GM23248 (cell line): ENCODE data around the gene ABCC10. TPM values are rescaled to one million over a fixed set of nuclear protein-coding genes. Genes with fewer than 3 reads are reported as not detected.
"Not testable (repeated sequence)": the region's sequence is repeated elsewhere in the genome, so short reads cannot be mapped to it uniquely, and the experiment has no call there.

Experiments used
- DNase-seq: peaks from one replicate; pipeline ENCODE4 v3.0.0-alpha.2; 2015
- H2AFZ ChIP-seq: fragments of 200-600 bp; sonication (generic); 2 replicates; pipeline ENCODE4 v1.6.1; 2016; ENCODE audit warnings: antibody characterized with exemption
- H3F3A ChIP-seq: fragments of 200-600 bp; sonication (generic); 2 replicates; pipeline ENCODE4 v1.6.1; 2016; ENCODE audit warnings: mild to moderate bottlenecking, antibody characterized with exemption, mixed run types; ENCODE audit not compliant: insufficient read depth
- H3K27ac ChIP-seq: fragments of 200-600 bp; sonication (generic); 2 replicates; pipeline ENCODE4 v1.5.1; 2016; ENCODE audit warnings: mild to moderate bottlenecking
- H3K27me3 ChIP-seq: fragments of 200-600 bp; sonication (generic); replicated peaks from 2 replicates; pipeline ENCODE4 v1.6.1; 2016; ENCODE audit warnings: mild to moderate bottlenecking; ENCODE audit not compliant: insufficient read depth
- H3K36me3 ChIP-seq: fragments of 200-600 bp; sonication (generic); 2 replicates; pipeline ENCODE4 v1.6.1; 2016; ENCODE audit warnings: low read depth, mild to moderate bottlenecking
- H3K4me1 ChIP-seq: fragments of 200-600 bp; sonication (generic); 2 replicates; pipeline ENCODE4 v1.6.1; 2016; ENCODE audit warnings: mild to moderate bottlenecking; ENCODE audit not compliant: insufficient read depth
- H3K4me2 ChIP-seq: fragments of 200-600 bp; sonication (generic); one replicate; pipeline ENCODE4 v1.6.1; 2016; ENCODE audit warnings: mild to moderate bottlenecking; ENCODE audit not compliant: unreplicated experiment
- H3K4me3 ChIP-seq: fragments of 200-600 bp; sonication (generic); 2 replicates; pipeline ENCODE4 v1.5.1; 2016; ENCODE audit warnings: mild to moderate bottlenecking
- H3K79me2 ChIP-seq: fragments of 200-600 bp; sonication (generic); 2 replicates; pipeline ENCODE4 v1.6.1; 2016; ENCODE audit warnings: mild to moderate bottlenecking; ENCODE audit not compliant: insufficient read depth
- H3K9ac ChIP-seq: fragments of 200-600 bp; sonication (generic); 2 replicates; pipeline ENCODE4 v1.6.1; 2016; ENCODE audit warnings: mild to moderate bottlenecking
- H3K9me2 ChIP-seq: fragments of 200-600 bp; sonication (generic); 2 replicates; pipeline ENCODE4 v1.6.1; 2016; ENCODE audit warnings: mixed run types, mild to moderate bottlenecking, moderate library complexity; ENCODE audit not compliant: insufficient read depth
- H3K9me3 ChIP-seq: fragments of 200-600 bp; sonication (generic); one replicate; pipeline ENCODE4 v1.6.1; 2017; ENCODE audit warnings: low read depth
- H4K20me1 ChIP-seq: fragments of 200-600 bp; sonication (generic); 2 replicates; pipeline ENCODE4 v1.6.0; 2016; ENCODE audit not compliant: insufficient read depth
- EZH2 ChIP-seq: fragments of 200-600 bp; sonication (generic); IDR thresholded peaks from 2 replicates; pipeline ENCODE4 v1.6.1; 2018; ENCODE audit warnings: antibody characterized with exemption, mild to moderate bottlenecking; ENCODE audit not compliant: insufficient read depth, poor library complexity, severe bottlenecking
- EZH2phosphoT487 ChIP-seq: fragments of 200-600 bp; sonication (generic); IDR thresholded peaks from 2 replicates; pipeline ENCODE4 v1.6.1; 2018; ENCODE audit warnings: antibody characterized with exemption, moderate library complexity, mild to moderate bottlenecking, low read depth; ENCODE audit not compliant: insufficient read depth
- WGBS, 2 experiments: methylation state at CpG; one replicate each; pipeline ENCODE4 v1.1.6; 2015 to 2017; ENCODE audit warnings: low lambda C conversion rate in 2 of 2, low coverage in 1 of 2; ENCODE audit errors: missing lambda C conversion rate in 2 of 2; 5-methylcytosine and 5-hydroxymethylcytosine counted together
- in situ Hi-C: fragments of 300-500 bp; cut with MboI; formaldehyde crosslinking; loops from 2 replicates; pipeline ENCODE4 v1.15.0; 2020
- polyA plus RNA-seq: library from polyadenylated mRNA; unstranded; fragments of >200 nt; fragmentation: Nextera tagmentation; extraction: Ambion mirVana; gene quantifications from 2 replicates; pipeline ENCODE4 v1.2.1, GENCODE V29; 2016
- total RNA-seq: library from RNA; depleted of rRNA; stranded (reverse); fragments of >200 nt; shearing (Covaris generic); gene quantifications from 2 replicates; pipeline ENCODE4 v1.2.3, GENCODE V29; 2014

ABCC10 gene
- total and polyA plus RNA-seq, 2 experiments from 2014 or later = 20.0 to 21.3 TPM

GRCh38 chr6:43495409-43495941 lies 68.1 kb downstream of the ABCC10 start:
- Histone ChIP-seq H2AFZ (no peak overlapping the region), H3K4me1 (peaks cover 59% of the 10 kb centered on the region), H3K9ac (no peak overlapping the region), H3K4me3 (no peak overlapping the region), H3K4me2 (no peak overlapping the region), H3K9me3 (no peaks in the 10 kb centered on the region), H3F3A (peaks cover 19% of the 10 kb centered on the region), H3K79me2 (peaks cover 38% of the 10 kb centered on the region), H3K36me3 (peaks cover 18% of the 10 kb centered on the region), H3K27ac (no peak overlapping the region), H3K27me3 (no peaks in the 10 kb centered on the region), H3K9me2 (no peaks in the 10 kb centered on the region), H4K20me1 (no peaks in the 10 kb centered on the region)
- in situ Hi-C loops = no loop called here
- 96 to 97% methylated on average over 4 of the region's 4 CpGs for WGBS, 2 experiments
- DNase-seq = peak; percentile 46
- no peak for TF ChIP-seq EZH2

- Histone ChIP-seq H3F3A (peaks cover 19% of the 10 kb centered on the region), H3K9me3 (no peaks in the 10 kb centered on the region), H3K4me1 (peaks cover 56% of the 10 kb centered on the region), H3K4me2 (peak overlapping the region; percentile 28), H3K9me2 (no peaks in the 10 kb centered on the region), H3K36me3 (peaks cover 18% of the 10 kb centered on the region), H3K9ac (peak overlapping the region; percentile 41; the same call in 1 of the 2 replicates), H2AFZ (no peak overlapping the region), H4K20me1 (no peaks in the 10 kb centered on the region), H3K4me3 (no peak overlapping the region), H3K79me2 (peaks cover 38% of the 10 kb centered on the region), H3K27me3 (no peaks in the 10 kb centered on the region), H3K27ac (peak overlapping the region; percentile 37)
- WGBS, 2 experiments = 45 to 46% methylated on average over 14 to 18 of the region's 18 CpGs
- TF ChIP-seq EZH2phosphoT487 (no peak), EZH2 (no peak)
- peak; percentile 86 for DNase-seq
- in situ Hi-C loops = no loop called here
Observed at GRCh38 chr6:43496370-43497128, 69.2 kb downstream of the ABCC10 start.

- Histone ChIP-seq H3F3A (peaks cover 19% of the 10 kb centered on the region), H3K4me1 (peaks cover 51% of the 10 kb centered on the region), H3K79me2 (peaks cover 38% of the 10 kb centered on the region), H3K27me3 (no peaks in the 10 kb centered on the region), H3K27ac (peak overlapping the region; percentile 37; the same call in 1 of the 2 replicates), H3K9me3 (no peaks in the 10 kb centered on the region), H3K36me3 (peaks cover 18% of the 10 kb centered on the region), H3K9ac (peak overlapping the region; percentile 41; the same call in 1 of the 2 replicates), H4K20me1 (no peaks in the 10 kb centered on the region), H2AFZ (no peak overlapping the region), H3K4me3 (no peak overlapping the region), H3K9me2 (no peaks in the 10 kb centered on the region), H3K4me2 (peak overlapping the region; percentile 28)
- TF ChIP-seq EZH2phosphoT487 (no peak), EZH2 (no peak)
- WGBS, 2 experiments = 88% methylated on average over 6 of the region's 6 CpGs
- DNase-seq = no peak
- in situ Hi-C loops = no loop called here
Observed at GRCh38 chr6:43497129-43497396, 69.7 kb downstream of the ABCC10 start.

GRCh38 chr6:43497689-43498088 lies 70.3 kb downstream of the ABCC10 start:
- Histone ChIP-seq H4K20me1 (no peaks in the 10 kb centered on the region), H3K4me1 (peaks cover 46% of the 10 kb centered on the region), H3K4me3 (no peak overlapping the region), H3K9me2 (no peaks in the 10 kb centered on the region), H3K9ac (0 out of 2 replicates have a peak overlapping the region, but pooled peaks have one; percentile 41), H3K4me2 (no peak overlapping the region), H3K9me3 (no peaks in the 10 kb centered on the region), H3K79me2 (peaks cover 38% of the 10 kb centered on the region), H3K27ac (no peak overlapping the region), H3K36me3 (peaks cover 18% of the 10 kb centered on the region), H3K27me3 (no peaks in the 10 kb centered on the region), H2AFZ (no peak overlapping the region), H3F3A (peaks cover 17% of the 10 kb centered on the region)
- no peak for TF ChIP-seq EZH2phosphoT487
- TF ChIP-seq EZH2 = no peak
- WGBS, 2 experiments = 89 to 94% methylated on average over 12 of the region's 12 CpGs
- in situ Hi-C loops = no loop called here
- no peak for DNase-seq

GRCh38 chr6:43498291-43498690 lies 71.0 kb downstream of the ABCC10 start:
- H3K9ac ChIP-seq, H3K27me3 ChIP-seq, H2AFZ ChIP-seq, H4K20me1 ChIP-seq, DNase-seq, H3K27ac ChIP-seq, H3K9me2 ChIP-seq, H3K9me3 ChIP-seq, in situ Hi-C loops, H3K4me2 ChIP-seq, H3K4me3 ChIP-seq: not testable (repeated sequence)
- H3F3A ChIP-seq = peaks cover 11% of the 10 kb centered on the region
- peaks cover 38% of the 10 kb centered on the region for H3K79me2 ChIP-seq
- 95 to 98% methylated on average over 5 of the region's 5 CpGs for WGBS, 2 experiments
- peaks cover 40% of the 10 kb centered on the region for H3K4me1 ChIP-seq
- peaks cover 18% of the 10 kb centered on the region for H3K36me3 ChIP-seq
